NCI-H2081 treated with DMSO at 0.1 percent for 48 hours (cell line): Measurements from ENCODE around the gene WNK2.

ENCODE experiments used
- DNase-seq: peaks from one replicate; lab custom pipeline; 2025; lab: John Stamatoyannopoulos, UW

The WNK2 gene

DNA sequence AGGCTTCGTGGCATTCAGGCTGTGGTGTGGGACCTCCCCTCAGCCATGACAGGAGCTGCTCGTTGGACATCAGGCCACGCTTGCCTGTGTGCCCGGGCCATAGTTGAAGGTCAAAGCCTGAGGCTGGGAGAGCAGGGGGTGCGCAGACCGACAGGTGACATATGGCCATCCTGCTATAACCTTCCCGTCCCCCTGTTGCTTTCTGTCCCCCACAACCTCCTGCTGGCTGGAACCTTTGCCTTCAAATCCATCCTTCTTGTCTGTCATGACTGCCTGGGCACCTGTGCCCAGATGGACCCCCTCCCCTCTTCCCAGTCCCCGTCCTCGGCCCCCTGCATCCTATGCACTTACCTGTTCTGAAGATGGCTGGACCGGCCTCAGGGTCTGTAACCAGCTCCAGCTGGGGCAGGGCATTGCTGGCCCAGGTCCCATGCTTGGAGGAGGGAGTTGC is 83.2 kb downstream of the WNK2 start:
- DNase-seq, result no peak

- no peak for DNase-seq
Observed at GRCh38 chr9:93267681-93268505, 84.0 kb downstream of the WNK2 start.

DNA sequence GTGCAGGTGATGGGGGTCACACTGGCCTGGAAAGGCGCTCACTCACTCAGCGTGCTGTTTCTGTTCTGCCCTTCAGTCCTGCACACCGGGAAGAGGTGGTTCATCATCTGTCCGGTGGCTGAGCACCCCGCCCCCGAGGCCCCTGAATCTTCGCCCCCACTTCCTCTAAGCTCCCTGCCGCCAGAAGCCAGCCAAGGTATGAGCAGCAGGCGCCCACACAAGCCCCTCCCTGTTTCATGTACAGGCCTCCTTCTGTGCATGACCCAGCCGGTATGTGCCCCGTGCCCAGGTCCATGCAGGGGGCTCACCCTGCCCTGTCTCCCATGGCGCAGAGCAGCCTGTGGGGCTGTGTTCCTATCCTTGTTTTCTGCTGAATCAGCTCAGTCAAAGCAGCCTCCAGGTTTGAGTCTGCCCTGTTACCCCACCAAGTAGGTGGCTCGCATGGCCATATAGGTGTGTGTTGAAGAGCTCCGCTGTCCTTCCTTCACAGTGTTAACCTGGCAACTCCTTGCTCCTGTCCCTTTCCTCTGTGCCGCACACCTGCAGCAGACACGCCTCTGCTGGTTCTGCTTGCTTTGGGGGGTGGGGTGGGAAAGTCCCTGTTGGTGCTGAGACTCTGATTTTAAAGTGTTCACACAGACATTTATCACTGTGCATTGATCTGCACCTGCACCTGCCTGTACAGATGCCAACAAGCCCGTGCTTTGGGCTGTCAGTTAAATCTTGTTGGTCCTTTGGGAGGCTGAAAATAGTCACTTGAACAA is 84.8 kb downstream of the WNK2 start:
- DNase-seq, result peak; percentile 48

GRCh38 chr9:93270976-93271375 is 87.0 kb downstream of the WNK2 start:
- DNase-seq, result no peak

GRCh38 chr9:93276973-93277372 is 93.0 kb downstream of the WNK2 start:
- DNase-seq, result no peak

DNA sequence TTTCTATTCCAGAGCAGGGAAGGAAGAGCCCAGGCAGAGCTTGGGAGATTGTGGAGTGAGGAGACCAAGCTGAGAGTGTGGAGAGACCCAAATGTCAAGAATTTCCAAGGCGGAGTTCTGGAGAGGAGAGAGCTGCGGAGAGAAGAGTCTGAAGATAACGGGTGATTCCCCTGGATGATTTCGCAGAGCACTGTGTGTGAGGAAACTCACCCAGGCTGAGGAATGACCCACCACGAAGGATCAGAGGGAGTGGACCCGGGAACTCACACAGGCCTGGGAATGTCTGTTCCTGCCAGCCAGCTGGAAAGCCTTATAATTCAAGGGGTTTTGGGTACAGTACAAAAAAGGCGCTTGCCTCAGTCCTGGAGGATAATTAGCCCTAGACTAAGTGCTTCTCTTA is 94.2 kb downstream of the WNK2 start:
- DNase-seq, result no peak

- DNase-seq, result no peak
Observed at GRCh38 chr9:93280661-93281259, 96.8 kb downstream of the WNK2 start.

DNA sequence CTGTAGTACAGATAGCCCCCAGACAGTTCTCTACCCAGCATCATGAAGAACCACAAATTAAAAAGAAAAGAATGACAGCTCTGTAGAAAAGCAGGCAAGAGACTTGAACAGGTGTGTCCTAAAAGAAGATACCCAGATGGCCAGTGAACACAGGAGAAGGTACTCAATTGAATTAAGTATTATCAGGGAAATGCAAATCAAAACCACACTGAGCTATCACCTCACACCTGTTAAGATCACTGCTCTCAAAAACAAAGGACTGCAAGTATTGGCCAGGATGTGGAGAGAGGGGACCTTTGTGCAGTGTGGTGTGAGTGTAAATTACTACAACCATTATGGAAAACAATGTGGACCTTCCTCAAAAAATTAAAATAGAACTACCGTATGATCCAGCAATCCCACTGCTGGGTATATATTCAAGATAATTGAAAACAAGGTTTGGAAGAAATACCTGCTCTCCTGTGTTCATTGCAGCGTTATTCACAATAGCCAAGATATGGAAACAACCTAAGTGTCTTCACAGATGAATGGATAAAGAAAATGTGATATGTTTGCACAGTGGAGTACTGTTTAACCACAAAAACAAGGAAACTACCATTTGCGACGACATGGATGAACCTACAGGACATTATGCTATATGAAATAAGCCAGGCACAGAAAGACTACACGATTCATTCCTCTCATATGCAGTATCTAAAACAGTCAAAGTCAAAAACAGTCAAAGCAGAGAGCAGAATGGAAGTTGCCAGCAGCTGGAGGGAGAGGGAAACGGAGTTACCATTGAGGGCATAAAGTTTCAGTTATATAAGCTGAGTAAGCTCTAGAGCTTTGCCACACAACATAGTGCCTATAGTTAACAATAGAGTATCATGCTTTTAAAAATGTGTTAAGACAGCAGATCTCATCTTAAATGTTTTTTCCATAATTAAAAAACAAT is 102.6 kb downstream of the WNK2 start:
- DNase-seq, result no peak

DNA sequence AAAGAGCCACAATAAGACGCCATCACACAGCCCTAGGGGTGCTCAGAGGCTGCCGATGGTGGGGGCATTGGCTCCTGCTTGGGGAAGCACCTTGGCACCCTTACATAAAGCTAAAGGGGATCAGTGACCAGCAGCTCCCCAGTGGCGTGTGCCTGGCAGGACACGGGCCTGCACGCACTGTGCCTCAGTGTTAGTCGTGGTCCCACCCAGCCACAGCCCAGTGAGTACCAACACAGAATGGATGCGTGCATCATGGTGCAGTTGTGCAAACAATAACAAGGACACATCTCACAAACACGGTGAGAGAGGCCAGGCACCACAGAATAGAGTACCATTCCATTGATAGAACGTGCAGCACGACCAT is 103.2 kb downstream of the WNK2 start:
- no peak for DNase-seq

DNA sequence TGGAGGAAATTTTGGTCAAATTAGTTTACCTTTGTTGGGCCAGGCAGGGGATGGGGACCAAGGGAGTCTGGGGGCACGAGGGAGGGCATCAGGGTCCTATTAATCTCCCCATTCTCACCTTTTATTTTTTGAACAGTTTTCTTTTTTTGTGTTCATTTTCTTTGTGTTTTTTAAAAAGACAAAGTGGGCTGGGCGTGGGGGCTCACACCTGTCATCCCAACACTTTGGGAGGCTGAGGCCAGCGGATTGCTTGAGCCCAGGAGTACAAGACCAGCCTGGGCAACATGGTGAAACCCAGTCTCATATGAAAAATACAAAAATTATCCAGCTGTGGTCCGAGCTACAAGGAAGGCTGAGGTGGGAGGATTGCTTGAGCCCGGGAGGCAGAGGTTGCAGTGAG is 103.7 kb downstream of the WNK2 start:
- no peak for DNase-seq

DNA sequence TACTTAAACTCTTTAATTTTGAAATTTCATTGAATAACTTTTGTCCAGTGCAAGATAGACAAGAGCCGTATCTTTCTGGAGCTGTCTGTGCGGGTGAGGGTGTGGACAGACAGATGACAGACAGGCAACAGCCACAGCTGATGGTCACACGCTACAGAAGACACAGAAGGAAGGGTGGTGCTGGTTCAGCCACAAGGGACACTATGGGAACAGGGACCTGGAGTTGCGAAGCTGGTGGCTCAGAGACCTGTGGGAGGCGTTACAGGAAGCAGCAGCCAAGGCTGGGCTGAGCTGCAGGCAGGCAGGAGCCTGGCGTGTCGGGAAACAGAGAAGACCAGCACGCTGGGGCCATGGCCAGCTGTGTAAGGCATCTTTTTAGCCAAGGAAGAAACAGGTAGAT is 104.4 kb downstream of the WNK2 start:
- no peak for DNase-seq

DNA sequence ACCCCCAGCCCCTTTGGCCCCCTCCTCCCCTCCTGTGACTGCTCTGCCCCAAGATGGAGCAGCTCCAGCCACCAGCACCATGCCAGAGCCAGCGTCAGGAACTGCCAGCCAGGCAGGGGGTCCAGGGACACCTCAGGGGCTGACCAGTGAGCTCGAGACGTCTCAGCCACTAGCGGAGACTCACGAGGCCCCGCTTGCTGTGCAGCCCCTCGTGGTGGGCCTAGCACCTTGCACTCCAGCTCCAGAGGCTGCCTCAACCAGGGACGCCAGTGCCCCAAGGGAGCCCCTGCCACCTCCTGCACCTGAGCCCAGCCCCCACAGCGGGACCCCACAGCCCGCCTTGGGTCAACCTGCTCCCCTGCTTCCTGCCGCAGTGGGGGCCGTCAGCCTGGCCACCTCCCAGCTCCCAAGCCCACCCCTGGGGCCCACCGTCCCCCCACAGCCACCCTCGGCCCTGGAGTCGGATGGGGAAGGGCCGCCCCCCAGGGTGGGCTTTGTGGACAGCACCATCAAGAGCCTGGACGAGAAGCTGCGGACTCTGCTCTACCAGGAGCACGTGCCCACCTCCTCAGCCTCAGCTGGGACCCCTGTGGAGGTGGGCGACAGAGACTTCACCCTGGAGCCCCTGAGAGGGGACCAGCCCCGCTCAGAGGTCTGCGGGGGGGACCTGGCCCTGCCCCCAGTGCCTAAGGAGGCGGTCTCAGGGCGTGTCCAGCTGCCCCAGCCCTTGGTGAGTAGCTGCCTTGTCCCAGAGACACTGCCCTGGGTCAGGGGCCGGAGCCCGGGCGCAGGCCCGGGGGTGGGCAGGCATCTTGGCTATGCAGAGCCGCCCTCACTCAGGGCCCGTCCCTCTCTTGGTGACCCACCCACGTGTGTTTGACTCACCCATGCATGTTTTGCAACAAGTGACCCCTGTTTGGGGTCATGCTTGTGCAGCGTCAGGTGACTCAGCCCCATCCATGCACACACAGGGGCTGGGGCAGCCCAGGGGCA is 105.2 kb downstream of the WNK2 start:
- DNase-seq, result no peak

- DNase-seq, result no peak
Observed at GRCh38 chr9:93290495-93291434, 106.8 kb downstream of the WNK2 start.

- DNase-seq, result no peak
Observed at GRCh38 chr9:93291536-93292287, 107.8 kb downstream of the WNK2 start.

- DNase-seq, result no peak
Observed at GRCh38 chr9:93292288-93292615, 108.3 kb downstream of the WNK2 start.

- no peak for DNase-seq
Observed at GRCh38 chr9:93292664-93293328, 108.9 kb downstream of the WNK2 start.

DNA sequence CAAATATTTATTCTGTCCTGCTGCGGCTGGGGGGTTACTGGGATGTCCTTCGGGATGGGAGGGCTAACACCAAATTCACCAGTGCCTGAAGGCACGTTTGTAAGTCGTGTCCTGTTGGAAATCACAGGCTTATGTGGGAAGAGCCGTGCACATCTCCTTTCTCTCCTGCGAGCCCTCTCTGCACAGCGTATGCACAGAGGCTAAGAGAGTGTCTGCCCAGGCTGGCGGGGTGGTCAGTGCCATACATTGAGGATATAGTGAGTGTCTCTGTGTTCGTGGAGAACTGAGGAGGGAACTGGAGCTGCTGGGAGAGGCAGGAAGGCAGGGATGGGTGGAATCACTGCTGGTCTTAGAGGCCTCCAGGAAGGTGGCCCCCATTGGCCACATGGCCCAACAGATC is 110.1 kb downstream of the WNK2 start:
- DNase-seq, result no peak

DNA sequence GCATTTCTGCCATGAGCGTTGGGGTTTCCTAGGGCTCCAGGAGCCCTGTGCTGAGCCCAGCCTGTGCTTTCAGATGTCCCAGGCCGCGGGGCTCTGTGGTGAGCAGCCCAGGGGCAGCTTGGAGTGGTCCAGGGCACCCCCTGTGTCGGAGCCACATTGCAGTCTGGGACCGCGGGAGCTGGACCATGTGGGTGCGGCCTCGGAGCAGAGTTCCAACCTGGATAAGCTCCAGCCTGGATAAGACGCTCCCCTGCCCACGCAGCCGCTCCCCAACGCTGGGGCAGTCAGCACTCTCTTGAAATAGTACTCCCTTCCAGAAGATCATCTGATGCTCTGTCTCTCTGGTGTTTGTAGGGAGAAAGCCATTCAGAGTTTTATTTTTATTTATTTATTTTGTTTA is 111.1 kb downstream of the WNK2 start:
- no peak for DNase-seq
